ENCODE results near the gene TLCD4.
"Not testable (repeated sequence)": the region's sequence is repeated elsewhere in the genome, so short reads cannot be mapped to it uniquely, and the experiment has no call there.

TLCD4 gene

DNA sequence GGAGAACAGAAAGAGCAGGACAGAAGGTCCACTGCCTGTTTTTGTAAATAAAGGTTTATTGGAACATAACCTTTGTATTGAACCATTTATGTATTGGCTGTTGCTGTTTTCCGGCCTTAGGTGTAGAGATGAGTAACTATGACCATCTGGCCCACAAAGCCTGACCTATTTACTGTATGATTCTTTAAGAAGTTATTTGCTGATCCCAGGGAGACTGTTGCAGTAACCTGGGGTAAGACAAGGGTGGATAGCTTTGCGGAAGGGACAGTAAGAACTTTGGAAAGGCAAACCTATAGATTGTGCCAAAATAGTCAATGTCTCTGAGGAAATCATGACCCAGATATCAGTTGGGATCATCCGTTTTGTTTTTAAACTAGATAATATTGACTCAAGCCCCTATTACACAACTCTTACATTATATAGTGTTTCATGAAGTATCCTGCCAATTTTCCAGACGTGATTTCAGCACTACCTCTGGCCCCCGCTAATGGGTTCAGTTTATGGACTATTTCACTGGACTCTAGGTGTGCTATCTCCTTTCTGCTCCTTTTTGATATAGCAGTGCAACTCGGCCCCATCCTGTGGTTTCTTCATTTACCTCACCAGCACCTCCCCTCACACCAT, 20.8 kb upstream of the TLCD4 start:
- DNase-seq: no peak

DNA sequence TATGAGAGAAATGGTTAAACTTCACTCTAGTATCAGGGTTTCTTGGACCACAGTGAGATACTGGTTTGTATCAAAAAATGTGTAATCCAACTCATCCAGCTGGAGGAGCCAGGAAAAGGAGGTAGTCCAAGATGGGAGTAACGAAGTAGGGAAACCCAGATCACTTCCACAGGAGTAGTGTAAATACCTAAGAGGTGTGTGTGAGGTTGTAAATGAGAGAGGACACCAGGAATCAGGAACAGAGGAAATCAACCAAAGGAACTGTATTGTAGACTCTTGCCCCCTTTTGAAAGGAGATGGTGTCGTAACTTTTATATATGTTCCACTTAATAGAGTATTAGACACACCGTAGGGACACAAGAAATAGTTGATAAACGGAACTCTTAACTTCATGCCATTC, 19.7 kb upstream of the TLCD4 start:
- DNase-seq: no peak

DNA sequence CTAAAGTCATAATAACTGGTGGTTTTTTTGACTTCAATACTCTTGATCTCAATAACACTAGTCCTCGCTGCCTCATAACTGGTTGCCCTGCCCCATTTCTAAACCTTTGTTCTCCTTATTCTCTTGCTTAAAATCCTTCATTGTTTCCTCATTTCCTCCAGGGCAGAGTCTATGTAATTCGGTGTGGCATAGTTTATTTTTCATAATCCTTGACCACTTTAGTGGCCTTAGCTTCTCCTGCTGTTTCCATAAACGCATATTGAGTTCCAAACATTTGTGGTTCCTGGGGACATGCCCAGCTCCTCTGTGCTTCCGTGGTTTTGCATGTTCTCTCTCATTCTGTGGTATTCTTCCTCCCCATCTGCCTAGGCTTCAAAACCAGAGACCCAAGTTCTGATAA, 19.0 kb upstream of the TLCD4 start:
- no peak for DNase-seq

DNA sequence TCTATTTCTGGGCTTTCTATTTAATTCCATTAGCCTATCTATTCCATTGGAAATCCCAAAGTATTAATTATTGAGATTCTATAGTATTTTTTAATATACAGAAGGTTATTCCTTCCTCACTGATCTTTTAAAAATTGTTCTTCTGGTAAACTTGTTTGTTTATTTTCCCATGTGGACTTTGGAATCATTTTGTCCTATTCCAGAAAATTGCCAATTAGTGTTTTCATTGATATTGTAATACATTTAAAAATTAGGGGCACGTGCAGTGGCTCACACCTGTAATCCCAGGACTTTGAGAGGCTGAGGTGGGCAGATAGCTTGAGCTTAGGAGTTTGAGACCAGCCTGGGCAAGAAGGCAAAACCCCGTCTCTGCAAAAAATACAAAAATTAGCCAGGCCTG, 8.4 kb upstream of the TLCD4 start:
- DNase-seq: no peak

DNA sequence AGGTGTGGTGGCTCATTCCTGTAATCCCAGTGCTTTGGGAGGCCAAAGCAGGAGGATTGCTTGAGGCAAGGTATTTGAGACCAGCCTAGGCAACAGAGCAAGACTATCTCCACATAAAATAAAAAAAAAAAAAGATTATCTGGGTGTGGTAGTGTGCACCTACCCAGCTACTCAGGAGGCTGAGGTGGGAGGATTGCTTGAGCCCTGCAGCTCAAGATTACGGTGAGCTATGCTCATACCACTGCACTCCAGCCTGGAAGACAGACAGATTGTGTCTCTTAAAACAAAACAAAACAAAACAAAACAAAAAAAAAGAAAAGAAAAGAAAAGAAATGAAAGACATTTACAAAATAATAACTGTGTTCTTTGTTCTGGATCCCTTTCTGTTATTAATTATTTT, 6.1 kb upstream of the TLCD4 start:
- no peak for DNase-seq

DNA sequence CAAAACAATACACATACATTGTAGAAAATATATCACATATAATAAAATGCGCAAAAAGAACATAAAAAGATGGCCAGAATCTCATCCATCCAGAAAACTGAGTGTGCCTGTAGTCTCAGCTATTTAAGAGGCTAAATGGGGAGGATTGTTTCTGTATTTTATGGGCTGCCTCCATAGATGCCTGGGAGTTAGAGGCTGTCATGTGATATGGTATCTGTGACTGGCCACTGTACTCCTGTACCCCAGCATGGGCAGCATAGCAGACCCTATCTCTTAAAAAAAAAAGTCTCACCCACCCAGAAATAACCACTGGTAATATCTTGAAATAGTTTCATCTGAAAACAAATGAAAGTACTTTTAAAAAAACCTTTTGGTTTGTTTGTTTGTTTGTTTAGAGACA, 3.5 kb upstream of the TLCD4 start:
- no peak for DNase-seq

DNA sequence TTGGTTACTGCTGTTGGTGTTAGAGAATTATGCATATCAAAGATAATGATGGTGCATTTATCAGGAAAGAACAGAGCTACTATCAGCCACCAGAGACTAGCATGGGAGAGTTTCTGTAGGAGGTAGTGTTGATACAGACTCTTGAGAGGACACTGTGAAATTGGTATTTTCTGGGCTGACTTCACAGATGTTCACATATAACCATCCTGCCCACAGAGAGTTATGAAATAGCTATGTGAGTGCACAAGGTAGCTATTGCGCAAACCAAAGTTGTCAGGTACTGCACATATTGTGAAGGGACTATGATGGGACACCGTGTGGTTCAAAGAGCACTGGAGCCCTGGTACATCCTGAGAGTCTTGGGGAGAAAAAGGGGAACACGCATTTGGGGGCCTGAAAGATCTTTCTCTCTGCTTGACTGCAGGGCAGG, 1.4 kb upstream of the TLCD4 start:
- no peak for DNase-seq

DNA sequence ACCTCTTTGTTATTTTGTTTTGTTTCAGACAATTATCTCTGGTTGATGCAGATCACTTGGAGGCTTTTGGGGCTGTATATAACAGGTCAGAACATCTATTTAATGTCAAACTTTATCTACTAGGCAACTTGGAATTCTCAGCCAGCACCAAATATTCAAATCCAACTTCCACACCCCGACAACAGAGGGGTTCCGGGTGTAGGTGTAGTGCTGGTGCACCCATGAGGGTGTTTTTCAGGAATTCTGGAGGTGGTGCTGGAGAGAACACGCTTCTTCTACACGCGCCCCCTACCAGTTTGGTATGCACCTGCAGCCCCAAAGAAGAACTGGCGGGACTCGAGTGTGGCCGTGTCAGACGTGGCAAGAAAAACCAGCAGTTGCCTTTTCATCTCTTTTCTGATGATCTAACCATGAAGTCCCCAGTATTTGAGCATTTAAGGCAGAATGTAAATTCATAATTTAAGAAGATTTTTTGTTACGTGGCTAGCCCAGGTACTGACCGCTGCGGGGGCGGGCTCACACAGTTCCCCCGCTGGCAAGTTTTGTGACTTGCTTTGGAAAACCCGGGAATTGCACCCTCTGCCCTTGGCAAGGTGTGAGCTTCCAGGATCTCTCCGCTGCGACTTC, 462 bp upstream of the TLCD4 start:
- peak; percentile 44 for DNase-seq

DNA sequence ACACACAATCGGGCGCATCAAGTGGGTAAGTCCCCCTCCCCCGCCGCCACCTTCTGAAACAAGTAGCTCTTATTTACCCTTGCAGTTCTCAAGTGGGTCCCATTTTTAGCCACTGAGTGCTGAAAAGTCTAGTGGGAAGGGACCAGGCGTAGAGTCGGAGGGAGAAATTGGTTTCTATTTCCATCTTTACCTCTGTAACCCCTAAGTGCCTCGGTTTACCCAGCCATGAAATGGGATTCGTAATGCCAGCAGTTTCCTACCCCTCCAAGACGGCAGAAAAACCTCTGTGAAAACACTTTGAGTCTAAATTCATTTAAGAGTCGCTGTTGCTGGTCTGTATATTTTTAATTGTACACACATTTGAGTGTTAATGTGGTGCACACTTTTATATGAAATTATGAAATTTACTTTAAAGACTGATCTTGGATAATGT, 928 bp downstream of the TLCD4 start:
- DNase-seq: no peak

DNA sequence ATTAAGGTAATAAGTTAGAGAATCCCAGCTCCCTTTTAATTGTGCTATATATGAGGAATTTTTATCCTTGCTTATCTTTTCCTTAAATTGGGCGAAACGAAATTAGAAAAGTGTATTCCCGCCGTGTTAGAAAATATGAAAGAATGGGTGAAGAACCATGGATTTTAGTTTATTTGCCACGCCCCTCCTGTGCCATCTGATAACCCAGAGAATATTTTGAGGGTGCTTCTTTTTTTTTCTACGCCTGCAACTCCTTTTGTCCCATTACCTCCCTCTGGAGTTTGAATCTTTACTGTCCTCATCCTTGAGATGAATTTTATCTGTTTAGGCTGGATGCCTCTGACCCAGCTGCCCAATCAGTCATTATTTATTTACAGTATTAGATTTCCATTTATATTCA, 1.6 kb downstream of the TLCD4 start:
- DNase-seq: no peak

DNA sequence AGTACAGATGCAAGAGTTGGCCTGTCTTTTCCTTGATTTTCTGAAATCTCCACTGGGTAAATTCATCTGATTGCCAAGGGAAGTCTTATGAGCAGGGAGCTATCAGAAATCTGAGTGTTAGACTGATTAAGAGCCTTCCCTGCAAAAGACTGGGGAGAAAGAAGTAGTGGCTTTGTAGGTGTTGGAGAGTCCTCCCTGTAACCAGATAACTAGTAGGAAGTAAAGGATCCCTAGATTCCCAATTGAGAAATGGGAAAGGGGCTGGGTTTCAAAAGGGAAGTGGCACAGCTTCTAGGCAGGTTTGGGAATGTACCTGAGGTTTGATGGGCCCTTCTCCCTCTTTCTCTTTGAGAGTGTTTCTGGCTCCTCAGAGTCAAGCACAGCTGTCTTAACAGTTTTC, 2.1 kb downstream of the TLCD4 start:
- no peak for DNase-seq

DNA sequence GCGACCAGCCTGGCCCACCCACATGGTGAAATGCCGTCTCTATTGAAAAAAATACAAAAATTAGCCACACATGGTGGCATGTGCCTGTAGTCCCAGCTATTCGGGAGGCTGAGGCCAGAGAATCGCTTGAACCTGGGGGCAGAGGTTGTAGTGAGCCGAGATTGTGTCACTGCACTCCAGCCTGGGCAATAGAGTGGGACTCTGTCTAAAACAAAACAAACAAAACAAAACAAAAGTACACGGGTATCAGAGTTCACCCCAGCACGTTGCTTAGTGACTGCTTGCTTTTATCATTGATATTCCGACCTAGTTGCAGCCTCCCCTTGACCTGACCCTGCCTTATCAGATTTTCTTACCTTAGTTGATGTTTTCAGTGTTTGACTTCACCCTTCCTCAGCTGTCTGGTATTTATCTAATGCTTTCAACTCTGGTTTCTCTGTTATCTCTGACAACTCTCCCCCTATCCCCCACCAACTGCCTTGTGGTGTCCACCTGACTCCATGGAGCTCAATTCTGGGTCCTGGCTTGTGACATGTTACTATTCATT, 5.1 kb downstream of the TLCD4 start:
- no peak for DNase-seq

DNA sequence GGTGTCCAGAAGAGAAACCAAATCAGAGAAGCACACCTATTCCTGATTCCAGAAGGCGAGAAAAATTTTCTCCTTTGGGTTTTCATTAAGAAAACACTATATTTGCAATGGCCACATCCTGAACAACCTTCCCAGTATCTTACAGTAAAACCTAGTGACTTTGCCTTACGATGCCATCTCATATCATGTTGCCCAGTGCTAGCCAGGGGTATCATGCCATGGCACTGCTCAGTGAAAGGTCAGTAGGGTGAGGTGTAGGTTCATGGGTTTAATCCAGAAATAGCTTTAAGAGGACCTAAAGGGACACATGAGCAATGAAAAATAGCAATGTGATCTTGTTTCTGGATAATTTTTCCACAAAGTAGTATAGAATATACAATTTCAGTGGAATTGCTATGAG, 7.2 kb downstream of the TLCD4 start:
- no peak for DNase-seq

DNA sequence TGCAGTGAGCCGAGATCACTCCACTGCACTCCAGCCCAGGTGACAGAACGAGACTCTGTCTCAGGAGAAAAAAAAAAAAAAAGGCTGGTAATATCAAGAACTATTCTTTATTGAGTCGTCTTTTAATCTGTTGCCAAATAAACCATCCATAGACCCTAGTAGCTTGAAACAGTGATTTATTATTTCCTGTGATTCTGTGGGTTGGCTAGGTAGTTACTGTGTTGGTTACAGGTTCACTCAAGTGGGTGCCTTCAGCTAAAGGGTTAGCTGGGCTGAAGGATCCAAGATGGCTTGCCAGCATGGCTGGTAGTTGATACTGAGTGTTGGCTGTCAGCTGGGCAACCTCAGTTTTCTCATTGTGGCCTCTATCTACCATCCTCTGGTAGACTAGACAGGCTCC, 9.2 kb downstream of the TLCD4 start:
- no peak for DNase-seq

DNA sequence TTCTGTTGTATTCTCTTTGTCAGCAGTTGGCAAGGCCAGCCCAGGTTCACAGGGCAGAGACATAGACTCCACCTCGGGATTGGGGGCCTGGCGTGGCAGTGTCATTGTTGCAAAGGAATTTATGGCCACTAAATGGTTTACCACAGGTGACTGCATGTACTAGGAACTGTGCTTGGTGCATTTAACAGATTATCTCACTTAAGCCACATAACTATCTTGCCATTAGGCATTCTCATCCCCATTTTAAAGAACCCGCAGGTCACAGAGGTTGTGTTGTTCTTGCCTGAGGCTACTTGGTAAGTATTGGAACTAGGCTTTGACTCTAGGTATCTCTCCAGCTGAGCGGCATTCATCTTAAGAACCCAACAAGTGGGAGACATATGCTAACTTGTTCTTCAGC, 9.7 kb downstream of the TLCD4 start:
- DNase-seq: no peak

DNA sequence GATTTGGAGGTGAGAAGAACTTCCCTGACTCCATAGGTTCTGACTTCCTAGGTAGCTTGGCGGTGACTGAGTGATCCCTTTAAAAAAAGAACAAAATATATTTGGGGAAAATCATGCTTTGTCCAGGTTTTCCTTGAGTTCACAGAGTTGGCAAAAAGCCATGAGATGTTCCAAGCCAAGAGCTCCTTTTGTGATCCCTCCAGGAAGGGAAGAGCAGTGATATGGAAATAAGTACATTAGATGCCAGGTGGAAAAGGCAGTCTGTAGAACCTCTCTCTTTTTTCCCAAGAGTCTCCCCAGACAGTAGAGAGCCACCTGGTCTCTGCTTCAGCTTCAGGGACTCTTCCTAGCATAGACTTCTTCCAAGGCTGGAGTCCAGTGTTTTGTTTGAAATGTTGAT, 10.2 kb downstream of the TLCD4 start:
- no peak for DNase-seq

DNA sequence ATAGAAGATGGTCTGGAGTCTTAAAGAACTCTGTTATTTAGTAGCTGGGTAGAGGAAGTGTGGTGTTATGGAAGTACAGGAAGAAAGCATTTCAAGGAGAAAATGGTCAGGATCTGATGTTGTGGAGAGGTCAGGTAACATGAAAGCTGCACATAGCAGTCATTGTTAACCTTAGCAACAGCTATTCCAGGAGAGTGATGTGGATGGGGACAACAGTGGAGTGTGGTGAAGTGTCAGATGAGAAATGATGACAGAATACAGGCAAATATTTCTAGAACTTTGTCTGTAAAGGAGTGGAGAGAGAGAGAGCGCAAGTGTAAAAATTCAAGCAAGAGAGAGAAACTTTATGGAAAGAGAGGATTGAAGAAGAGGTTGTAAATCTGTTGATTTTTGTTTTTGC, 15.6 kb downstream of the TLCD4 start:
- DNase-seq: no peak

DNA sequence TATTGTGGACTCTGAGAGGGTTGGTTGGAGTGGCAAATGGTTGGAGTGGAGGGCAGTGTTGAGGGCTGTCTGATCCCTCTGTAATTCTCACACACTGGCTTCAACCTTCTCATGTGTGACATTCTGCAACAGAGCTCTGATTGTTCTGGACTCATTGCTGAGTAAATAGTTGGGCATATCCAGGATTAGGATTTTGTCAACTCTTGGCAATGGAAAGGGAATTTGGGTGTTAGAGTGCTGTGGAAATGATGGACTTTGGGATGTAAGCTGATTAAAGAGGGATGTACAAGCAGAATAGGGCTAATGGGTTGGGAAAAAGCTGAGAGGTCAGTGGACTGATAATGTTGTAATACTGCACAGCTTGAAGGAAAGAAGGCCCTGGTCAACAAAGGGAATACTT, 16.5 kb downstream of the TLCD4 start:
- no peak for DNase-seq

DNA sequence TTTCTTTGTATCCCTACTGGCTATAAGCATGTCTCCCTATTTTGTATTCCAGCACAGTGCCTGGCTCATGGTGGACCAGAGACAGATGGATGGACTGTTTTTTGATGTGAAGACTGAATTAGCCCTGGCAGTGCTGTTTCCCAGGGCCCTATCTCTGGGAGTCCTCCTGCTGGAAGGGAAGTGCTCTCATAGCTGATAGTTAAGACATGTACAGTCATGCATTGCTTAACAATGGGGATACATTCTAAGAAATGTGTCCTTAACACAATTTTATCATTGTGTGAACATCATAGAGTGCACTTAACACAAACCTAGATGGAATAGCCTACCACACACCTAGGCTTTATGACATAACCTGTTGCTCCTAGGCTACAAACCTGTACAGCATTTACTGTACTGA, 21.1 kb downstream of the TLCD4 start:
- no peak for DNase-seq

DNA sequence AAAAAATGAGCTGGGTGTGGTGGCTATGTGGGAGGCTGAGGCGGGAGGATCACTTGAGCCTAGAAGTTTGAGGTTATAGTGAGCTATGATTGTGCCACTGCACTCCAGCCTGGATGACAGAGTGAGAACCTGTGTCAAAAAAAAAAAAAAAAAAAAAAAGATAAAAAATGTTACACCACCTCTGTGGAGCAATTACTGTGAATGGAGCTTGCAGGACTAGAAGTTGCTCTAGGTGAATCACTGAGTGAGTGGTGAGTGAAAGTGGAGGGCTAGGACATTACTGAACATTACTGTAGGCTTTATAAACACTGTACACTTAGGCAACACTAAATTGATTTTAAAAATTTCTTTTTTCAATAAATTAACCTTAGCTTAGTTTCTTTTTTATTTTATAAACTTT, 21.9 kb downstream of the TLCD4 start:
- no peak for DNase-seq

DNA sequence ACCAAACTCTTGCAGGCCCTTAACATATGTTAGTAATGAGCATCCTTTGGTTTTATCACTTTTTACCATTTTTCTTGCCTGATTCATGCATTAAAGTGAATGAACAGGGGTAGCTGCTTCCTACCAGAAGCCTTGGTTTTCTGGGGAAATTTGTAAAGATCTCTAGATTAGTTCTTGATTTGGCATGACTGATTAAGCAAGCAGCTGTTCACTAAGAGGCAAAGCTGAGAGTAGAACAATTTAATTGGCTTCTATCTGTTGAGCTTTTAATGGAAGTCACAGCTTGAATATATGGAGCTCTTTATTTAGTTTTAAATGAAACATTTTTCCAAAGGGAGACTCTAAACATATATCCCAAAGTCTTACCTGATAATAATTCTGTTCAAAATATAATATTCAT, 23.6 kb downstream of the TLCD4 start:
- DNase-seq: no peak

DNA sequence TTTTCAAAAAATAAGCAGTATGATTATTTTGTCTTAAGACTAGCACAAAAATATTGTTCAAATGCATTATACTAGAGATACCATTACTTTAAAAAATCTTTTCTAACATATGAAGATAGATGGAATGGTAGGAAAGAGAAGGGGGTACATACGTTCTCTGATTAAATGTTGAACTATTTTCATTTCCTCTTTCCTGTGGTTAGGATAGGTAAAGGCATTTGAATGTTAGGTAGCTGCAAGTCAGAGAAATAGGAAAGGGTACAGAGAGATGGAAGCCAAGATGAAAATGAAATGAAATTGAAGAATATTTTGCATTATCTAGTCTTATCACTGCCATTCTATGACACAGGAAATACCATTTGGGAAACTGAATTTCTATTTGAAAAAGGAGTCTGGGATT, 28.3 kb downstream of the TLCD4 start:
- no peak for DNase-seq

DNA sequence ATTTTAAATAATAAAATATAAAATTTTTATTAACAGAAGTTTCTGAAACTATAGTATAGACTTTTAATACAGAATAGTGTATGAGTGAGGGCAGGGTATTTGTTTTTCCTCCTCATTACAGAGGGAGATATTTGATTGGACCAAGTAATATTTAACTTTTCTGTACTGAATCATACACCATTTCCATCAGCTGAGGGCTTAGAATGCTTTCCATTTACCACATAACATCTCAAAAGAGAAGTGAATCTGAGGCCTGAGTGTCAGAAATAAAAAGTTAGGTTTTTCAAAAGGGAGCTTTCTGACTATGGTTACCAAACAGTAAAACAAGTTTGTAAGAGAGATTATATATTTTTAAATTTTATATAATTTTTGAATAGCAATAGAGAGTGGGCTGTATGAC, 29.5 kb downstream of the TLCD4 start:
- no peak for DNase-seq

DNA sequence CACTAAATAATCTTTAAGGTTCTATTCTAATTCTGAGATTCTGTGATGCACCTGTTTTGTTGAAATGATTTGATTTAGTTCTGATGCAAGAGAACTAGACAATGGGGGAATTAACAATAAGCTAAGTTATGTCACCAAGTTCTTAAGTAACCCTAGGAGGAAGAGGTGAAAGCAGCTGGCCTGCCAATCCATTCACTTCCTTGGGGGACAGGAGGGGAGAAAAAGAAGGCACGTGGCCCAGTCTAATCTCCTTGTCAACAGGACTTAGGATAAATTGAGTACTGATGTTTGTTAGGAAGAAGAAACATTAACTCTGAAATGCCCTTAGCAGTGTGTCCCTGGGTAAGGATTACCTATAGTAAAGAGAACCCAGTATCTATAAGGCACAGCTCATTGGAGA, 36.9 kb downstream of the TLCD4 start:
- DNase-seq: no peak

DNA sequence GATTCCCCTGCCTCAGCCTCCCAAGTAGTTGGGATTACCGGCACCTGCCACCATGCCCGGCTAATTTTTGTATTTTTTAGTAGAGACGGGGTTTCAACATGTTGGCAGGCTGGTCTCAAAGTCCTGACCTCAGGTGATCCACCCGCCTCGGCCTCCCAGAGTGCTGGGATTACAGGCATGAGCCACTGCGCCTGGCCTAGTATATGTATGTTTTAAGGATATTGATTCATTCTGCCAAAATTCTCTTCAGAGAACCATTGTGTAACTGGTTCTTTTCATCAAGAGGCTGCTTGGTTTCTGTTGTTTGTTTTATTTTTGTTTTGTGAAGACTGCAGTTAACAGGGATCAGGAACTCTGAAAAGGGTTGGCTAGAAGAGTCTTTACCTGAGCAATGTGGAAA, 48.4 kb downstream of the TLCD4 start:
- DNase-seq: not testable (repeated sequence)

Data from NCI-H1417 treated with DMSO at 0.1 percent for 48 hours (cell line).